NCI-H1694 treated with DMSO at 0.1 percent for 48 hours (cell line): ENCODE data around the gene SGPP2.
"Not testable (repeated sequence)": the region's sequence is repeated elsewhere in the genome, so short reads cannot be mapped to it uniquely, and the experiment has no call there.

Experiments used
- DNase-seq: peaks from one replicate; lab custom pipeline; 2025; lab: John Stamatoyannopoulos, UW

The SGPP2 gene, protein sequence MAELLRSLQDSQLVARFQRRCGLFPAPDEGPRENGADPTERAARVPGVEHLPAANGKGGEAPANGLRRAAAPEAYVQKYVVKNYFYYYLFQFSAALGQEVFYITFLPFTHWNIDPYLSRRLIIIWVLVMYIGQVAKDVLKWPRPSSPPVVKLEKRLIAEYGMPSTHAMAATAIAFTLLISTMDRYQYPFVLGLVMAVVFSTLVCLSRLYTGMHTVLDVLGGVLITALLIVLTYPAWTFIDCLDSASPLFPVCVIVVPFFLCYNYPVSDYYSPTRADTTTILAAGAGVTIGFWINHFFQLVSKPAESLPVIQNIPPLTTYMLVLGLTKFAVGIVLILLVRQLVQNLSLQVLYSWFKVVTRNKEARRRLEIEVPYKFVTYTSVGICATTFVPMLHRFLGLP

GRCh38 chr2:222424276-222424728 is at the start of gene SGPP2:
SGPP2 (plus strand) TSS chr2:222424543; CDS start chr2:222424603, 60 bp downstream.
- no peak for DNase-seq

DNA sequence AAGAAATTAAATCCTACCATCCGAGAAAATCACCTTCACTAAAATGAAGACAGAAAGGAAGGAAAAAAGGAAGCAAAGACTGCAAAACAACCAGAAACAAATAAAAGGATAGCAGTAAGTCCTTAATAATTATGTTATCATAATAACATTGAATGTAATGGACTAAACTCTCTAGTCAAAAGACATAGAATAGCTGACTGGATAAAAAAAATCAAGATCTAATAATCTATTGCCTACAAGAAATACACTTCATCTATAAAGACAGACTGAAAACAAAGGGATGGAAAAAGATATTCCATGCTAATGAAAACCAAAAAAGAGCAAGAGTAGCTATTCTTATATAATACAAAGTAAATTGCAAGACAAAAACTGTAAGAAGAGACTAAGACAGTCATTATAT is 48.5 kb upstream of the SGPP2 start:
- no peak for DNase-seq

DNA sequence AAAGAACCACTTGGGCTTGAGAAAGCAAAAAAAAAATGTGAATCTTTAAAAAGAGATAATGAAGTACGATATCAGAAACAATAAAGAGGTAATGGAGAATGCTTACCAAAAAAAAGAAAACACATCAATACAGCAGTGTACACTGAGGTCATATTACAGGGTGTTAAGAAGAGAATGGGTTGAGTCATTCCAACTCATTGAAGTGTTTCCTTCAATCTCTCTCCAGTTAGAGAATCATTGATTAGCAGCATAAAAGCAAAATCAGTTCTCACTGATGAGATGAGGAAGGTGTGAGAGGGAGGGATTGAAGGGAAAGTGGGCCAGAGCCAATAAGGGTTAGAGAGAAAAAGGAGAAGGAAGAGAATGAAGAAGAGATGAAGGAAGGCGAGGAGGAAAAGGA is 43.9 kb upstream of the SGPP2 start:
- DNase-seq, result no peak

- DNase-seq, result no peak
Observed at GRCh38 chr2:222381566-222381965, 42.8 kb upstream of the SGPP2 start.

GRCh38 chr2:222383255-222383654 is 41.1 kb upstream of the SGPP2 start:
- DNase-seq, result no peak

DNA sequence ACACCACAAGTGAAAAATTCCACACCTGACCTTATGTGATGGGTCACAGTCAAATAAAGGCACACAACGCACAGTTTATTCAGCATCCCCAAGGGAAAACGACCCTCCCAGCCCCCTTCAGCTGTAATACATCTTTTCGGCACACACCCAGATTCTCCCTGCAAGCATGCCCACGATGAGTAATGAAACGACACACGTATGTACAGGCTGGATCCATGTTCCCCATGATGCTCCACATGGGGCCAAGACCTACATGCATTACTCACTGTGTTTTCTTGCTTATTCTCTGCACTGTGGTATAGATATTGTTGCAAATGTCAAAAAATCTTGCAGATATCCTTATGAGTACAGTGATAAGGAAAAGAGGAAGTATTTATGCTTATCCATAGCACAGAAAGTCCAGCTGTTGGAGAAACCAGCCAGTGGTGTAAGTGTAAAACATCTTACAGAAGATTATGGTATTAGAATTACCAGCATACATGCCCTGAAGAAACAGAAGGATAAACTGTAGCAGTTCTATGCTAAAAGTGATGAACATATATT is 32.5 kb upstream of the SGPP2 start:
- DNase-seq, result no peak

GRCh38 chr2:222393733-222394267 is 30.5 kb upstream of the SGPP2 start:
- no peak for DNase-seq

- DNase-seq, result peak; percentile 16
Observed at GRCh38 chr2:222398446-222398885, 25.9 kb upstream of the SGPP2 start.

GRCh38 chr2:222399038-222399783 is 25.1 kb upstream of the SGPP2 start:
- peak; percentile 71 for DNase-seq

GRCh38 chr2:222404151-222404905 is 20.0 kb upstream of the SGPP2 start:
- DNase-seq, result no peak

DNA sequence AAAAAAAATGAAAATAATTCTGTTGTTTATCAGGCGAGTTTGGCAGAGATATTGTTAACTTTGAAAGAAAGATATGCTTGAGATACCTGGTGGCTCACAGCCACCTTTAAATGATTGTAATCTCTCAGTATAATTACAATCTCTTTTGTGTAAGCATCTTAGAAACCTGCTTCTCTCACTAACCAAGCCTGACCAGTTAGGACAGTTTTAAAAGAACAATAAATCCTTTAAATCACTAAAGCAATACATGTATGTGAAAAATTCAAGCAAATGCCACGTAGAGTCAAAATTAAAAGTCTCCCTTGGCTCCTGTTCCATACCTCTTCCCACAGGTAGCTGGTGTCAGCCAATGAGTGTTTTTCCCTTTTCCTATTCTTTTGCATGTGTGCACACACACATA is 15.7 kb upstream of the SGPP2 start:
- no peak for DNase-seq

- DNase-seq, result no peak
Observed at GRCh38 chr2:222410534-222410933, 13.8 kb upstream of the SGPP2 start.

GRCh38 chr2:222412334-222412733 is 12.0 kb upstream of the SGPP2 start:
- DNase-seq, result not testable (repeated sequence)

- no peak for DNase-seq
Observed at GRCh38 chr2:222413295-222413911, 10.9 kb upstream of the SGPP2 start.

- no peak for DNase-seq
Observed at GRCh38 chr2:222418739-222419138, 5.6 kb upstream of the SGPP2 start.

- no peak for DNase-seq
Observed at GRCh38 chr2:222420508-222420907, 3.8 kb upstream of the SGPP2 start.

DNA sequence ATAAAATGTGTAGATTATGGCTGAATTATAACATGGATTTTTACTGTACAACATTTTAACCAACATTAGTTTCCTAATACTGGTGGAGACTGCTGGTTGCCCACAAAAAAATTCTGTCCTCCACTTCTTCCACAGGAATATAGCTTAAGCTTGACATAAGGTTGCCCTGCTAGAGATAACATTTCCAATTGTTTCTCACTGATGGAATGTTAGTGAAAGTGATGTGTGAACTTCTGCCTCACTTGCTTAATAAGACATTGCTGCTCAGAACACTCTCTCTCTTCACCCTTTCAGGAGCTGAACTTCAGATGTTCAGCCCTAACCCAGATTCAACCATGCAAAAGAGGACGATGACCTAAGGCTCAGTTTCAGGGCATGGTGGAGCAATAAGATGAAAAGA is 2.7 kb upstream of the SGPP2 start:
- no peak for DNase-seq

GRCh38 chr2:222423186-222423585 is 1.2 kb upstream of the SGPP2 start:
- DNase-seq, result no peak

- DNase-seq, result no peak
Observed at GRCh38 chr2:222423632-222424275, 589 bp upstream of the SGPP2 start.

DNA sequence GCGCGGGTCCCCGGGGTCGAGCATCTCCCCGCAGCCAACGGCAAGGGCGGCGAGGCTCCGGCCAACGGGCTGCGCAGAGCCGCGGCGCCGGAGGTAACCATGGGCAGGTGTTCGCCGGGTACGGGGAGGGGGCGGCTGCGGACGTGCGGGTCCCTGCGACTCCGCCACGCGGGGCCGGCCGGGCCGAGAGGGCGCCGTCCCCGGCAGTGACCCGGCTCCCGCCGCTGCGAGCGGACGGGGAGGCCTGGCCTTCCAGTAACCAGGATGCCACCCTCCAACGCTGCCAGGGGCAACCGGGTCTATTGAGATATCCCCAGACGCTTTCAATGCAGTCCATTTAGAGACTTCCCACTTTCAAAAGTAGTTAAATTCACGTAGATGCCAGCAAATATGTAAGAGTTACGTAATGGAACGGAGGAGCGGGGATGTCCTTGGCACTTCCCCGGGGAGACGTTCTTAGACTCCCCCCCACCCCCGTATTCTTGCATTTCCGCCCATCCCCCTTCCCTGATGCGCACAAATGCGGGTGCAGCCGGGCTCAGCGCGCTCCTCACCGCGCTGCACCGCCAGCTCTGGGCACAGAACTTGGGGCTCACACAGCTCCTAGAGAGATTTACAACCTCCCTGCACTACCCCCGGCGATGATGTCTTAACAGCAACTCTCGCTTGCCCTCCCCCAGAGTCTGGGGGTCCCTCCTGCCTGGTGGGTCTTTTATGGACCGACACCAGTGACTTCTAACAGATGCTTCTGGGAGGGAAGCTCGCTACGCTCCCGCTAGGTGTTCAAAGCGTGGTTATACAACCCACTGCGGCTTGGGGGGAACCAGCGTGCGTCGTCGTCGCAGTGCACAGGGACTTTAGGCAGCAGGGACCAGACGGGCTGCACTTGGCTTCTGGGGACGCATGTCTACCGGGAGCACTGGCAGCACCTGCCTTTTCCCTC is 657 bp downstream of the SGPP2 start:
- peak; percentile 11 for DNase-seq
